ENCODE measurements around the gene F12.

F12 gene

DNA sequence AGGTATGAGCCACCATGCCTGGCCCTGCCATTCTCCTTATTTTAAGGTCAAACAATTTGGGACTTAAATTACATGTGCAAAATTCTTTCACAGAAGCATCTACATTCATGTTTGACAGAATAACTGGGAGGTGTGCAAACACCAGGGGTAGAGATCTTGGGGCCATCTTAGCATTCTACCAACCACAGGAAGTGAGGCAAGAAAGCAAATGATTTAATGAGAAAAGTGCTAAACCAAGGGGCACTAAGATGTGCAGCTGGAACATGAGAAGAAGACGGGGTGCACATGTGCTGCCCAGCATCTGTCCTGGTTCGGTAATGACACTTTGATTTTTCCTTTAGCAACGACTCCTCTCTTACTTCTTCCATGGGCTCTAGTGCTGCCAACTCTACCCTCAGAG is 1.2 kb upstream of the F12 start:
- DNase-seq: no peak

DNA sequence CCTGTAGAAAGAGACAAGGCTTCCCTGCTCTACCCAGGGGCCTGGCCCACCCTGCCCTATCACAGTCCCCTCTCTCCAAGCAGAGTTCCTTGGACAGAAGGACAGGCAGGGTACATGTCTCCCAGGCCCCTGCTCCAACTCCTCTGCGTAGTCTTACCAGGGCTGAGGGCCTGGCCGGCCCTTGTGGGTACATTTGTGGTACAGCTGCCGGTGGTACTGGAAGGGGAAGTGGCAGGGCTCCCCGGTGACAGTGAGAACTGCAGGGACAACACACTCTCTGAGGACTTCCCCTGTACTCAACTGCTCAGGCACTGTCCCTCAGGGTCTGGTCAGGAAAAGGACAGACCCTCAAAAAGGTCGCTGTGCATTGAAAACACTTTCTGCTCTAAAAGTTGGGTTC is 3.6 kb downstream of the F12 start:
- DNase-seq: peak; percentile 27 to 73

DNA sequence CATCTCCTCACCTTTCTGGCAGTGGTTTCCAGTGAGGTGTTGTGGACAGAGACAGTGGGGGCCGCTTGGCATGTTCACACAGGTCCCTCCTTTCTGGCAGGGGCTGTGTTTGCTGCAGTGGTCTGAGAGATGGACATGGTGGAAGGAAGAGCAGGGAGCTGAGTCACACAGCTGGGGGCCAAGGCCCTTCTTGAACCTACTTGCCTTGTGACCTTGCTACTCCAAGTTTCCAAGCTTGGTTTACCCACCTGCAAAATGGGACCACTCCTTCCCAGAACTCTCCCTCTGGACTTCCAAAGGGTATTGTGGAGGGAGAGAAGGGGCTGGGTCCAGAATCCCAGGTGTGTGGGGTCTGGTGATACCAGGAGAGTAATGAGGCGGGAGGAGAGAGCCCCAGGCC is 4.1 kb downstream of the F12 start:
- no peak for DNase-seq

DNA sequence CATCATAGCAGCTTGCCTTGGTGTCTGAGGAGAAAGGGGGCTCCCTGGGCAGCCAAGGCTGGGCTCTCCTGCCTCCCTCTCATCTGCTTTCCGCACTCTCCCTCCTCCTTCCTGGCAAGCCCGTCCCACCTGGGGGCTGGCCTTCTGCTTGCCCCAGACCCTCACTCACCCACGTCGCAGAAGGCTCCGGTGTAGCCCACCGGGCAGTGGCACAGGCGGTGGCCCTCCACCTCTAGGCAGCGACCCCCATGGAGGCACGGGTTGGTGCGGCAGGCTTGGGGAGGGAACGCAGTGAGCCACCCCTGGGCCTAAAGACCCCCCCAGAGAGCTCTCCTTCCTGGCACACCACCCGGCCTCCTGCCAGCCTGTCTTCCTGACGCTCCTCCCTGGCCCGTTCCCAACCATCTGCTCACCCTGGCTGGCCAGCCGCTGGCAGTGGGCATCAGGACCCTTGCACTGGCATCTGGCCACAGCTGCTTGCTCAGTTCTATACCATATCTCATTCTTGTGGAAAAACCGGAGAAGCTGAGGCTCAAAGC is 4.7 kb downstream of the F12 start:
- DNase-seq: no peak

DNA sequence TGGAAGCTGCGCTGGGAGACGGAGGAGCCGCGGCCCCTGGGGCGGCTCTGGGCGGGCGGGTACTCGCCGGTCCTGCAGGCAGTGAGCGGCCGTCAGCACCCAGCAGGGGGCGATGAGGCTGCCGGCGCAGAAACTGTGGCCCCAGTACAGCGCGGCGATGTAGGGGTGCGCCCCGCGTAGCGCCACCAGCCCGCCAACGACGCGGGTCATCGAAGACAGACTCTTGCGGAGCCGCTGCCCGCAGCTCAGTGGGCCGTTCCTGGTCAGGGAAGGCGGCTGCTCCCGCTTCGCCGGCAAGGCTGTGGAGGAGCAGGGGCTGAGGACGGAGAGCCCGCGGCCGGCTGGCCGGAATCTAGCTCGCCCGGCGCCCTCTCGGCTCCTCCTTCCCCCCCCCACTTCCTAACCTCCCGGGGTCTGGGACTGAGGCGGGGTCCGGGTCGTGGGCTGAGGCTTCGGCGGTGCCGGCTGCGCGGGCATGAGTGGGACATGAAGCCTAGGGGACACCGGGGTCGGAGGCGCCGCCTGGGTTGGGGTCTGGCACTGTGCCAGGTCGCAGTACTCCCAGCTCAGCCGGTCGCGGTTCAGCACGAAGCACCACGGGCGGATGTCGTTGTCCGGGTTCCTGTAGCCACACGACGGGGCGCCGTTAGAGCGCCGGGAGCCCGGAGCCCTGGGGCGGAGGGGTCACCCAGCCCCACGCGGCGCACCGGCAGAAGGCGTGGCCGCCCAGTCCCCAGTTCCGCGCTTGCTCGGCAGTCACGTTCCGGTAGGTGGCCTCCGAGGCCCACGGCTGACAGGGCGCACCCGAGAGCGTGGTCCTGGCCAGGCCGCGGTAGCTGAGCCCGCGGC is 5.3 kb downstream of the F12 start:
- peak; percentile 90 to 91 for DNase-seq

DNA sequence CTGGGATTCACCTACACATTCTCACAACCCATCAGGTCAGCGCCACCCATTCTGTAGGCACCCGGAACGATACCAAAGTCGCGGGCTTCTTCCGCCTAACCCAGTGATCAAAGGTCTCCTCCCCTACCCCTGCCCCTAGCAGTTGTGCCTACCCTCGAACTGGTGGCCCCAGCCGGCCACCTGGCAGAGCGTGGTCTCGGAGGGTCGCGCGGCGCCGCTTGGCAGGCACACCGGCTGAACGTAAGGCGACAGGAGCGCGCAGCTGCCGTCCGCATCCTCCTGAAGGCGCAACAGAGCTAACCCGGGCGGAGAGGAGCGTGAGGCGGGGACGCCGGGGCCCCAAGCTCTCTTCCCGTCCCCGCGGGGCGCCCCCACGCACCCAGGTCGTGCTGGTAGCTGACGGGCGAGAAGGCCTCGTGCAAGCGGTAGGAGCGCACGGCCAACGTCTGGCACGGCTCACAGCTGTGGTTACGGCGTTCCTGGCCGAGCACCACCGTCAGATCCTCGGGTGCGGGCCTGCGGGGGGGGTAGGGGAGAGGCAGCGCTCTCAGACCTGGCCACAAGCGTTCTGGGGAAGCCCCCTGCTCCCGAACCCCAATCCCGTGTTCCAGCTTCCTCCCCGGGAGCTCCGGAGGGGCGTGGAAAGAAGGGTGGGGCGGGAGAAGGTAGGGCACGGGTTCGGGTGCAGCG is 6.1 kb downstream of the F12 start:
- DNase-seq: peak; percentile 63 to 65

DNA sequence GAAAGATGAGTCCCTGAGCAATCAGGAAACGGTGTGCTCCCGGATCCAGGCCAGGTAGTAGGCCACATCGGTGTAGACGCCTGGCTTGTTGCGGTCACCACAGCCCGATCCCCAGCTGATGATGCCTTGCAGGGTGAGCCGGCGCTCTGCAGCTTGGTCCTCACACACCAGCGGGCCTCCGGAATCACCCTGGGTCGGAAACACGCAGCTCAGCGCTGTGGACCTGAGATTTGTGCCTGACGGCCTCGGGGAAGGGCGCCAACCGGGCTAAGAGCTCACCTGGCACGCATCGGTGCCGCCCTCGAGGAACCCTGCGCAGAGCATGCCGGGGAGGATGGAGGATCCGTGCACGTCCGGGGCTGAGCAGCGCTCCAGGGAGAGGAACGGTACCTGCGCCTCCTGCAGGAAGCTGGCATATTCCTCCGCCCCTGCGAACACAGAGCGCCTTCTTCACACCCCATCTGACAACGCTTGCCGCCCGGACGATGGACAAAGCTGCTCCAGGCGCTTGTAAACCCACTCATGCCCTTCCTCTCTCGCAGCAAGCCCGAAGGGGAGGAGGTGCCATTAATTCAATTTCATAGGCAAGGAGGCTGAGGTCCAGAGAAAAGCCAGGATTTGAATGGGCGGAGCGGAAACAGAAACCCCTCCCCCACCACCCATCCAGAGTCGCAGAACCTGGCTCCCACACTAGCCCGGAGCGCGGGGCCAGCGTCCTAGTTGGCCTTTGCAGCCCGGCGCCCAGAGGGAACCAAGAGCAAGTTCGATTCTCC is 6.9 kb downstream of the F12 start:
- peak; percentile 68 to 74 for DNase-seq

DNA sequence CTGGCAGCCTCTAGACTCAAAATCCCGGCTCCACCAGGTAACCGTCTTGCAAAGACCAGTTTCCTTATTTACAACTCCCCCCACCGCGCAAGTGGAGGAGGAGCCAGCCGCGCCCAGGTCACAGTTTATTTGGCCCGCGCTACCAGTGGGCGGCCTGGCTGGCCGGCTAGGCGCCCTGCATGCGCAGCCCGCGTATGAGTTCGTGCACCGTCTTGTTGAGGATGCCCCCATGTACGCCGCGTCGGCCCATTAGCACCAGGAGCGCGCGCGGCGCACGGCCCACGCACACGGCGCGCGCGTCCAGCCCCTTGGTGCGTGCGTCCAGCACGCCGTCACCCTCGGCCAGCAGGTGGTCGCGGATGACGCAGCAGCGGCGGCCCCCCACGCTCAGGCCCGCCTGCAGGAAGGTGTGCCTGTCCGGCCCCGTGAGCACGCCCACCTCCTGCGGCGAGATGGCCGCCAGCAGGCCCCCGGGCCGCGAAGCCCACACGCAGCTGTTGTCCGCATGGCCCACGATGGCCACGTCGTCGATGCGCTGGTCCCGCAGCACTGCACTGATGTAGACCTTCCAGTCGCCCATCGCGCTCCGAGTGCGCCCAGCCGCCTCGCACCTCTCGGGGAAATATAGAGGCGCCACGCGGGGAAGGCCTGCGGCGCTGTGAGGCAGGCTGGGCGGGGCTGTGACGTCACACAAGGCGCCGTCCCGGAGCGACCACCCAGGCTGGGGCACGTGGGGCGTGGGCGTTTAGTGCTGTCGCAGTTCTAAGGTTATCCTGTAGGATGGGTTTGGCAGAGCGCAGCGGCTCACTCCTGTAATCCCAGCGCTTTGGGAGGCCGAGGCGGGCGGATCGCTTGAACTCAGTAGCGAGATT is 9.1 kb downstream of the F12 start, which contains the start of gene PFN3:
PFN3 (minus strand) TSS at position 665 of the 872 bp plus-strand sequence; CDS start at position 580, 85 bp downstream.
- DNase-seq: no peak

DNA sequence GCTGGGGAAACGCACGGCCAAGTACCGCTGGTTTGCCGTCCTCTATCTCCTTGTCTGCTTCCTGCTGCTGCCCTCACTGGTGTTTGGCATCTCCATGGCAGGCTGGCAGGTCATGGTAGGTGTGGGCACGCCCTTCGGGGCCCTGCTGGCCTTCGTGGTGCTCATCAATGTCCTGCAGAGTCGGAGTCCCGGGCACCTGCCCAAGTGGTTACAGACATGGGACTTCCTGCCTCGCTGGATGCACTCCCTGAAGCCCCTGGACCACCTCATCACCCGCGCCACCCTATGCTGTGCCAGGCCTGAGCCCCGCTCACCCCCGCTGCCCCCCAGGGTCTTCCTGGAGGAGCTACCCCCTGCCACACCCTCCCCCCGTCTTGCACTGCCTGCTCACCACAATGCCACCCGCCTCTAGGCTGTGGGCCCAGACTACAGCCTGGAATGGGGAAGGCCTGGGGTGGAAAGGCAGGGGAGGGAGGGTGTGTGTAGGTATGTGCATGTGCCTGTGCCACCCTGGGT is 11.4 kb downstream of the F12 start:
- DNase-seq: no peak

DNA sequence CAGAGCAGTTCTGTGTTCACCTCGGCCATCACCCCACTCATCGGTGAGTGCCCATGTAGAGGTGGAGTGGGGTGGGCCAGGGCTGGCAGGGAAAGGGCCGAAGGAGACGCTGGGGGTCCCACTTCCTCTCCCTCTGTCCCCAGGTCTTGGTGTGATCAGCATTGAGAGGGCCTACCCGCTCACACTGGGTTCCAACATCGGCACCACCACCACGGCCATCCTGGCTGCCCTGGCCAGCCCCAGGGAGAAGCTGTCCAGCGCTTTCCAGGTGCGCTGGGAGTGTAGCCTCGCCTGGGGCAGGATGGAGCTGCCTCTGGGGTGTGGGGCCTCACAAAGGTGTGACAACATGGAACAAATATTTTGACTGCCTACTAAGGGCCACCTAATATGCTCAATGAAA is 12.6 kb downstream of the F12 start:
- no peak for DNase-seq

DNA sequence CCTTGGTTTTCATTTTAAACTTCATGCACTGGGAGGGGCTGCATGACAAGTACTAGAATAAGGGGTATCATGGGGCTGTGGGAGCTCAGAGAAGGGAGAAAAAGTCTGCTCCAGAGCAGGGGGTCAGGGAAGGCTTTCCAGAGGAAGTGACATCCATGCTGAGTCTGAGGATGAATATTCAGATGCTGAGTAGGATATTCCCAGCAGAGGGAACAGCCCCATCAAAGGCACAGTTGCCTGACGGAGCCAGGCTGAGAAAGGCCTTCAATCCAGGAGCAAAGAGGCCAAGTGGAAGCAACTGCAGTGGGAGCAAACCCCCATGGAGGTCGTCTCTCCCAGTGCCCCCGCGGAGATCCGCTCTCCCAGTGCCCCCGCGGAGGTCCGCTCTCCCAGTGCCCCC is 13.3 kb downstream of the F12 start:
- DNase-seq: no peak

DNA sequence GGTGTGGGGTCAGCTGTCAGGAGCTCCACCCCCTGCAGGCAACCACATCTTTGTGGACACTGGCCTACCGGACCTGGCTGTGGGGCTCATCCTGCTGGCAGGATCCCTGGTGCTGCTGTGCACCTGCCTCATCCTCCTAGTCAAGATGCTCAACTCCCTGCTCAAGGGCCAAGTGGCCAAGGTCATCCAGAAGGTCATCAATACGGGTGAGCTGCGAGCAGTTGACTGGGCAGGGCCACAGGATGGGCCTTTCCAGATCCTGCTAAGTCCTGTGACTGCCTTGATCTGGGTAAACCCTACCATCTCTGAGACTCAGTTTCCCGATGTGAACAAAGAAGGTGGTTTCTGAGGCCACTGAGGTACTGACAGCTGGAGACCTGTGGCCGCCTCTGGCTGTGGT is 15.4 kb downstream of the F12 start:
- DNase-seq: no peak

DNA sequence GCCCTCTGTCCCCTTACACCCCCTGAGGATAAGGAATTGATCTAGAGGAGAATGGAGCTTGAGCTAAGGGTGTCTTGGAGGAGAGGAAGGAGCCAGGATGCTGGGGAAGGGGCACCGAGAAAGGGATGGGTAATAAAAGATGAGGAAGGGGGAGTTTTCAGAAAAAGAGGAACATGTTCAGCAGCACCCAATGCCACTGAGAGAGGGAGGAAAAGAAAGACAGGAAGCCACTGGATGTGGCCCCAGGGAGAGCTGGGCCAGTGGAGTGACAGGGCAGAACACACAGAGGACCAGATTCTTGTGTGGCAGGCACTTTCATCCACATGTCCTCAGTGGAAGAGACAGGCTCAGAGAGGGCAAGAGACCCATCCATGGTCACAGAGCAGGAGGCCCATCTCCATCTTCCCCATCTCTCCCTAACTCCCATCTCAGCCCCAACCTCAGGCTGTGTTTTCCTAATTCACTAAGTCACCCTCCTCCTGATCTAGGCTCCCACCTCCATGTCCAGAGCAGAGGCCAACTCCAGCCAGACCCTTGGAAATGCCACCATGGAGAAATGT is 16.1 kb downstream of the F12 start:
- DNase-seq: no peak

DNA sequence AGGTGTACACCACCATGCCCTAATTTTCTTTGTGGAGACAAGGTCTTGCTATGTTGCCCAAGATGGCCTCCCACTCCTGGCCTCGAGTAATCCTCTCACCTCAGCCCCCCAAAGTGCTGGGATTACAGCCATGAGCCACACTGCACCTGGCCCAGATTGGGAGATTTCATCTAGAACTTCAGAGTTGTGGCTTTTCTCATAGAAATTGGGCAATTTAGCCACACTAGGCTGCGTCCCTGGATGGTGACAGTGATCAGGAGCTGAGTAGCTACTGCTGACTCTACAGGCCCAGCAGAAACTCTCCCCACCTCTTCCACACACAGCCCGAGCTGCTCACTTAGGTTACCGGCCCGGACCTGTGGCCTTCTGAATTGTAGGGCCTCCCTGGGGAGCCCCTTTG is 16.6 kb downstream of the F12 start:
- DNase-seq: no peak

DNA sequence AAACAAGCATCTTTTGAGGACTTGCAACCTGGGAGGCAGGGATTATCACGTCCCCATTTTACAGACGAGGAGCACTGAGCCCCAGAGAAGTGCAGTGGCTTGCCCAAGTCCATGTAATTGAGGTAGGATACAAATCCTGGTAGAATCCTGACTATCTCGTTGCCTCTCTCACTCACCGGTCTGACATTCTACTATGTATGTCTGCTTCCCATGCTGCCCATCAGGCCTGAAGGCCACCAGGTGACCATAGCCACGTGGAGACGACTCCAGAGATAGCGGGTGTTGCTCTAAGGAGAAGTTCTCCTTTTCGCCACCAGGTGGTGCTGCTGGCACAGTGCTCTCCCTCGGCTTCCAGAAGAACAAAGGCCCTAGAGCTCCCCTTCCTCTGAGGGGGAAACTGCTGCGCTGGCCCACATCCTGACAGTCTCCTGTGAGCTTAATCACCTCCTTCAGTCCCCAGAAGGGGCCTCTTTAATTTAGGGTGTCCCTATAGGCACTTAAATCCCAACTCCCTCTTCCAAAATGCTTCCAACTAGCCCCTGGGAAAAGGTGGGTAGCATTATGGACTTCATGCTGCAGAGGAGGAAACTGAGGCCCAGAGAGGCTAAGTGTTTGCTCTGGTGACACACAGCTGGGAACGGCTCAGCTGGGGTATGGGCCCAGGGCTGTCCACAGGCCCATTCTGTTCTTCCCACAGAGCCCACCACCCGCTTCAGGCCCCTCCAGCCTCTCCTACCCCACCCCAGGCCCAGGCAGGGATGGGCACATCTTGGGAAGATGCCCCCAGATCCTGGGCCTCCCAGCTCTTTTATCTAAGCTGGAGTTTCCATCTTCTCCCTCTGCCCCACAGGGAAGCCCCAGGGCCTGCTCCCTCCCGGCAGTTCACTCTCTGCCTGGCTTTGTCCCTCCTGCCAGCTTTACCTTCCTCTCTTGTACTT is 18.7 kb downstream of the F12 start:
- peak; percentile 88 to 90 for DNase-seq

DNA sequence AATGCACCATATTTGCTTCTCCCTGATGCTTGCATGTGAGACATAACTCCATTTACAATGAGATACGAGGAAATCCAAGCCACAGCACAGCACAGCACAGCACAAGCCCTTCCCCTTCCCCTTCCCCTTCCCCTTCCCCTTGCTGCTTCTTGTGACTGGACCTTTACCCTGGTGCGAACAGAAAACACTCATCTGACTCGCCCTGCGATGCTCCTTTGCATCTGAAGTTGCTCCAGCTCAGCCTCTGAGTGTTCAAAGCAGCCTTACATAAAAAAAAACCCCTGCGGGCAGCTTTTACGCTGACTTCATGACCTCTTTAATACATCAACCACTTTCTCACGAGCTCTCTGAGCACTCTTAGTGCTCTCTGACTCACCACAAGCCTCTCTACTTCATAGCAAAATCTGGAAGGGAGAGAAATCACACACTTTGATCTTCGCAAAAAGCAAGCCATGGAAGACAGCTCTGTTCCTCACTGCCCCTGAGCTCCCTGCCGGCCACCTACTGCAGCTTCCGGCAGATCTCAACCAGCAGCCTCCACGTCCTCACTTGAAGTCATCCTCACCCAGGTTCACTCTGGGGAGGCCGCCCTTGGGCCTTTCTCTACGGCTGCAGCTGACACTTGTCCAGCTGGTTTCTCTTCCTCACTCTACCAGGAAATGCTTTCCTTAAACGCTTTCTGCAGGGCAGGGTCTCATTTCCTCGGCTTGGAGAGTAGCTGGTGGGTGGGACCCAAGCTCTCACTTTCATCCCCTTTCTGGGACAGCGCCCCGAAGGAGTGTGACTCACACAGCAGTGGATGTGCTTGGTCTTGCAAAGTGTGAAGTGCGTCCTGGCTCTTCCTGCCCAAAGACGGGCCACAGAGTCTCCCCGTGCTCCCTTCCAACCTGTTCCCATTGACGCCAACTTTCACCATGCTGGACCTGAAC is 19.9 kb downstream of the F12 start:
- peak; percentile 59 to 70 for DNase-seq

DNA sequence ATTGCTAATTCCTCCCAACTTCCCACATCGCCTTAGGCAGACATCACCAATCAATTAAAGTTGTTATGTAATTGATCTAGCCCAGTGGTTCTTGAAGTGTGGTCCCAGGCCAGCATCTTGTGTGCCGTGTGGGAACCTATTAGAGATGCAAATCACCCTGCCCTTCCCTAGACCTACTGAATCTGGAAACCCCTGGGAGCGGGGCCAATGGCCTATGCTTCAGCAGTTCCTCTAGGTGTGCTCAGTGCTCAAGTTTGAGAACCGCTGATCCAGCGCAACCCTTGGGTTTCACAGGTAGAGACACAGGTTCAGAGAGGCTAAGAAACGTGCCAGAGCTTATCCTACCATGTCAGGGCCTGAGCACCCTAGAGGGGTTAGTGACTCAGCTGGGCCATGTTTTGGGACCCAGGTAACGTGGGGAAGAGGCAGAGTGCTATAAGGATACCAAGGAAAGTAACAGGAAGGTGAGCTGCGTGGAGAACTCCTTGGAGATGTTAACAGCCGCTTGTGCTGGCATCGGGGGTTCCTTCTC is 20.8 kb downstream of the F12 start:
- DNase-seq: no peak

DNA sequence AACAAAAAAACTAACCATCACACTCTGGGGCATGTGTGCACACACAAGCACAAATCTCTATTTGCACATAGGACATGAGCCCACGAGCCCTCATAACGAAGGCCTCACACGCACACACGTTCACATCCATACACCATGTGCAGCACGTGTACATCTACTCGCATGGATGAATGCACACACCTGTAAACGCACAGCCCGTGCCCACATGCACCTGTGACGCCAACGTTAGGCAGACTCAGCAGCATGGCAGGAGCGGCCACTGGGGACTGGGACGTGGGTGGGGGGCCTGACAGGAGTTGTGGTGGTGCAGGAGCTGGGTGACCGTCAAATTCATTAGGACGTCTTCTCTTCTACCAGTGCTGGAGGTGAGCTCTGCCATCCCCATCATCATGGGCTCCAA is 22.0 kb downstream of the F12 start:
- DNase-seq: no peak

DNA sequence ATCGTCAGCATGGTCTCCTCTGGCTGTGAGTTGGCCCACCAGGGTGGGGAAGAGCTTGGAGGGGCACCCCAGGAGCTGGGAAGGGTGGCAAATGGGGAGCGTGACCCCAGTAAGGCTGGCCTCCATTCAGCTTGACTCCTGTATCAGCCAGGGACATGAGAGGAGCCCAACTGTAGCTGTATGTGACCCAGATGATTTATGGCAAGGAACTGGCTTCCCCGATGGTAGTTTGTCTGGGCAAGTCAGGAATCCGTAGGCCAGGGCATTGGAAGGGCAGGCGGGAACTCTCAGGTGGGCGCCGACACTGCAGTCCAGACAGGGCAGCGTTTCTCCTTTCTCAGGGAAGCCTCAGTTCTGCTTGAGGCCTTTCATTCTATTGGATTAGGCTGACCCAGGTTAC is 22.8 kb downstream of the F12 start:
- DNase-seq: no peak
